GM18502 (cell line): Measurements from ENCODE around the gene SOX30.
"Not testable (repeated sequence)": the region's sequence is repeated elsewhere in the genome, so short reads cannot be mapped to it uniquely, and the experiment has no call there.

Source experiments
- ATAC-seq: cut with Tn5 transposase; IDR thresholded peaks from one replicate; pipeline ENCODE4 v1.9.1; 2021; ENCODE audit warnings: mild to moderate bottlenecking; ENCODE audit not compliant: unreplicated experiment, poor library complexity

The SOX30 gene

DNA sequence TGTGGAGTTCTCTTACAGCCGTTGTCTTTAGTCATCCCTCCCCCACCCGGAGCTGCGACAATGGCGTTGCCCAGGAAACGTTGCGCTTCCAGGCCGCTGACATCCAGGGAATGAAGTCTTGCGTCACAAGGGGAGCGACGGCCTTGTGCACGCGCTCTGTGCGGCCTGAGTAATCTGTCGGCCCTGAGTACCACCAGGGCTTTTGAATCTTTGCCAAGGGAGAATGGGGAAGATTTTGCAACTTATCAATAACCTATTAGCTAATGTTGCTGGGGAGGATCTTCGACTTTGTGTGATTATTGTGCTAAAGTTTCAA is at the start of gene SOX30:
SOX30 (minus strand) TSS at position 62 of the 316 bp plus-strand sequence. CDS start 360 bp downstream, outside the sequence.
- ATAC-seq: no peak

DNA sequence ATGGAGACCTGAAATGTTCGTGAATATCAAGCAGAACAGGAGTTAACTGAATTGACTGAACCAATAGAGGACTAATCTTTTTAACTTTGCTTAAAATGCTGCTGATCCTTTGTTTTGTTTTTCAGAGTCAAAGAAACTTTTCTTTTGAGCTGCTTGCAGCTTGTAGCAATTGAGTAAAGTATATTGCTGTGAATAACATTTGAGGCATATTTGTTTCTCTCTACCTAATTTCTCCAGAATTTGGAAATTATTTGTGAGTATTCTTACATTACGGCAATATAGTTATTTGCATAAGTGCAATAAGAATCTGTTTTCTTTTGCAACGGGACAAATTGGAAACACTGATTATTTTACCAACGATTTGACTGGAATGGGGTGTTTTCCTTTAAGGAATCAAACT is 46.4 kb upstream of the SOX30 start:
- ATAC-seq: not testable (repeated sequence)

DNA sequence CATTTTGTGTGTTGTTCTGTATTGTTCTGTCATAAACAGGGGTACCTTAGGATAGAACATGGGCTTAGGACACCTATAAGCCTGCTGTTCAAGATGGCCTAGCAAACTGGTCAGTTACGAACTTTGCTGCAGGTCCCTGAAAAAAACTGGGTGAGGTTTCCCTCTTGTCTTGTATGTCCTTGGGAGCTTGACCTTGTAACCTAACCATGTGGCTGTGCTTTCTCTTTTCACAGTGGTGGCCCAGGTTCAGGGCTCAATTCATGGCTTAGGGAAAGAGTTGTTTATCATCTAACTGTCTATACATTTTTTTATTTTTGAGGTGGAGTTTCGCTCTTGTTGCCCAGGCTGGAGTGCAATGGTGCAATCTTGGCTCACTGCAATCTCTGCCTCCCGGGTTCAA is 43.9 kb upstream of the SOX30 start:
- not testable (repeated sequence) for ATAC-seq

DNA sequence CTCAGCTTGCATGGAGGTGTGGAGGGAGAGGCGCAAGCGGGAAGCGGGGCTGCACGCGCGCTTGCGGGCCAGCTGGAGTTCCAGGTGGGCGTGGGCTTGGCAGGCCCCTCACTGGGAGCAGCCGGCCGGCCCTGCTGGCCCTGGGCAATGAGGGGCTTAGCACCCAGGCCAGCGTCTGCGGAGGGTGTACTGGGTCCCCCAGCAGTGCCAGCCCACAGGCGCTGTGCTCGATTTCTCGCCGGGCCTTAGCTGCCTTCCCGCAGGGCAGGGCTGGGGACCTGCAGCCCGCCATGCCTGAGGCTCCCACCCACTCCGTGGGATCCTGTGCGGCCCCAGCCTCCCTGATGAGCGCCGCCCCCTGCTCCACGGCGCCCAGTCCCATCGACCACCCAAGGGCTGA is 41.6 kb upstream of the SOX30 start:
- ATAC-seq: not testable (repeated sequence)

DNA sequence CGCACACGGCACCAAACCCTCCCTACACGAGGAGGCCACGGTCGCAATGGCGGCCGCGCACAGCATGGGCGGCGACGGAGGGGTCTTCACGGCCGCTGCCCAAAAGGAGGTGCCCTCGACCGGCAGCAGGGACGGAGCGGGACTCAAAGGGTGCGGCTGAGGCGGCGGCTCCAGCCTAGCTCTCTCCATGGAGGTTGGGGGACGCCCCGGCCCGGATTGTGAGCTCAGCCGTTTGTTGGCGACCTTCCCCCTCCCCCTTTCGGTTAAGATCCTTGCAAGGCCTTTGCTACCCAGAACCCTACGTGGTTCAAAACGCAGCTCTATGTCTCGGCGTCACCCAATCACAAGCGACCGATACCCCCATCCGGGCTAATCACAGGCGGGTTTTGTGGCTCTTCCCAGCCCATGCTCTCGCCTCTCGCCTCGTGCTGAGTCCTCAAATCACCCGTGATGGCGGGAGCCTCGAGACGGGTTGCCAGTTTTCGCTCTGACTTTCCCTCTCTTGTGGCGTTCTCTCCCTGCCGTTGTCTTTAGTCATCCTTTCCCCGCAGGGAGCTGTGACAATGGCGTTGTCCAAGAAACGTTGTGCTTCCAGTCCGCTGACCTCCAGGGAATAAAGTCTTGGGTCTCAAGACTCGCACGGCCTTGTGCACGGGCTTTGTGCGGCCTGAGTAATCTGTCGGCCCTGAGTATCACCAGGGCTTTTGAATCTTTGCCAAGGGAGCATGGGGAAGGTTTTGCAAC is 38.6 kb upstream of the SOX30 start:
- ATAC-seq: no peak

DNA sequence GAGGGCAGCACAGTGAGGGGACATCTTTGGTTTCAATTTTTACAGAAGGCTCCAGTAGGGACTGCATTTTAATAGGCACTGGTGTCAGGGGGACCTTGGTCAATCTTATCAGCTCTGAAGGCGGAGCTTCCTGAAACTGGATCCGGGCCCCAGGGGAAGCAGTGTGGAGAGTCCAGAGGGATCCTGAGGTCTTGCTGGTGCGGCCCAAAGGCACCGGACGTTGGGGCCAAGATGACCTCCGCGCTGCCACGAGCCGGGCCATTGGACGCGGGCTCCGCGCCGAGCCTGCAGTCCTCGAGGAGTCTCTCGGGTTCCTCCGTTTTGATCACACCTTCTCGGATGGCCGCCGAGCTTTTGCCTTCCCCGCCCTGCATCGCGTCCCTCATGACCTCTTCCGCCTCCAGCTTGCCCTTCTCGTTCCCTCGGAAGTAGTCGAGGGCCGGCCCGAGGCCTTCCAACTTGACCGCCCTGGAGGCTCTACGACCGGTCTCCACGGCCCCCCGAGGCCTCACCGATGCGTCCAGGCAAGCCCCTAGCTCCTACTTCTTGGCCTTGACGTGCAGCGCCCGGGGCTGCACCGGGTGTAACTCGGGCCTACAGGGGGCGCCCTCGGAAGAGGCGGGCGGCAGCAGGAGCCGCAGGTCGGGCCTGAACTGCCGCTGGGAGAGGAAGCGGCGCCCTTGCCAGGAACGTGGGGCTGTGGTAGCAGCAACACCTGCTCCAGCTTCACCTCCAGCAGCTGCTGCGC is 37.9 kb upstream of the SOX30 start:
- no peak for ATAC-seq

DNA sequence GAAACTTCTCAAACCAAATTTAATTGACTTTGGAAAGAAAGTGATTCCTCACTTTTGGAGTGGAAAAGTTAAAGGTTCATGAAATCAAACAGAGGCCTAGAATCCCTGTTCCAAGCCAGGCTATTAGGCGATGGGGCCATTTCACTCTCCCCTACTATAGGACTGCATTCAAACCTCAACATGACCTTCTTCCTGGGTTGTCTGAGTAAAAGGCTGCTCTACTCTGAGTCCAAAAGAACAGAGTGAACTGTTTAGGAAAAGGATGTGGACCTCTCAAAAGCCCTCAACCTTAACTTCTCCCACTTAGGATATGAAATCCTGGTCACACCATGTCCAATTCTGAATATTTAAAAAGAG is 34.9 kb upstream of the SOX30 start:
- no peak for ATAC-seq

DNA sequence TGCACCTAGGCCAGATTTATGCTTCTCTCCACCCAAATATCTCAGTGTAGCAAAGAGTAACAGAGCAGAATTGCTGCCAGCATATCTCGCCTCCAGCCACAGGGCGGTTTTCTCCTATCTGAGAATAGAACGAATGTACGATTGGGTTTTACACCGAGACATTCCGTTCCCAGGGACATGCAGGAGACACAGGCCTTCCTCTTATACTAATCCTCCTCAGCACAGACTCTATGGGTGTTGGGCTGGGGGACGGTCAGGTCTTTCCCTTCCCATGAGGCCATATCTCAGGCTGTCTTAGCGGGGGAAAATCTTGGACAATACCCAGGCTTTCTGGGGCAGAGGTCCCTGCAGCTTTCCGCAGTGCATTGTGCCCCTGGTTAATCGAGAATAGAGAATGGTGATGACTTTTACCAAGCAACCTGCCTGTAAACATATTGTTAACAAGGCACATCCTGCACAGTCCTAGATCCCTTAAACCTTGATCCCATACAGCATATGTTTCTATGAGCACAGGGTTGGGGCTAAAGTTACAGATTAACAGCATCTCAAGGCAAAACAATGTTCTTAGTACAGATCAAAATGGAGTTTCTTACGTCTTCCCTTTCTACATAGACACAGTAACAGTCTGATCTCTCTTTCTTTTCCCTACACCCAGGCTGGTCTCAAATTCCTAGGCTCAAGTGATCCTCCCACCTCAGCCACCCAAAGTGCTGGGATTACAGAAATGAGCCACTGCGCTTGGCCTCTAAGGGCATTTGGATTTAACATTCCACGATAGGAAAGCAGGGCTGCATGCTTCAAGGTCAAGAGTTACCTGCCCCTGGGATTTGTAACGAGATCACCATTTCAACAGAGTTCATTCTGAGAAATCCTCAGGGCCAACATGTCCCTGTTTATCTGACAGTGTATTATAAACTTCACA is 34.3 kb upstream of the SOX30 start:
- ATAC-seq: not testable (repeated sequence)

DNA sequence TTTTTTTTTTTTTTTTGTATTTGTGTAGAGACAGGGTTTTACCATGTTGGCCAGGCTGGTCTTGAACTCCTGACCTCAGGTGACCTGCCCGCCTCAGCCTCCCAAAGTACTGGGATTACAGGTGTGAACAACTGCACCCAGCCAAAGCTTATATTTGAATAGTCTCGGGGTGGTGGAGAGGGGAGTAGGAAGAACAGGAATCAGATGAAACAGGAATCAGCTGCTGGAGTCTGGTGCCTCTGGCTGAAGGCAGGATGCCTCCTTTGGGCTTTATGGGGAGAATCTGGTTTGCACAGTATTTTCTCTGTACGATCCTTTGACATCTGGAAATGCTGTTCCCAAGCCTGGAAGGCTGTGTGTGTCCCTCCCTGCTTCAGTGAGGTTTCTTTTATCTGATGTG is 30.0 kb upstream of the SOX30 start:
- ATAC-seq: no peak

DNA sequence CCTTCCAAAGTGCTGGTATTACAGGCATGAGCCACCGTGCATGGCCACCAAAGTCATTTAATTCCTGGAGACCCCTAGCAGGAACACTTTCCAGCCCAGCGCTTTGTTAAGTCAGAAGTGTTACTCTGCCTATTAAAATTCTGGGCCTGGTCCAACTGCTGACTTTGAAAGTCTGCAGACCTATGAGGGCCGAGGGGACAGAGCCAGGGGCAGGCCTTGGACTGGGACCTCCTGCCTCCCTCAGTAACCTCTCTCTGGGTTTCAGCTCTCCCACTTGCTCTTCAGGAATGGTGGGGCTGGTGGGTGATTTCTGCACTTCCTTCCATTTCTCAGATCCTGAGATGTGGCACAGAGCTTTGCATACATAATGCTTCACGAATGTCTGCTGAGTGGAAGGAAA is 28.8 kb upstream of the SOX30 start:
- ATAC-seq: no peak

DNA sequence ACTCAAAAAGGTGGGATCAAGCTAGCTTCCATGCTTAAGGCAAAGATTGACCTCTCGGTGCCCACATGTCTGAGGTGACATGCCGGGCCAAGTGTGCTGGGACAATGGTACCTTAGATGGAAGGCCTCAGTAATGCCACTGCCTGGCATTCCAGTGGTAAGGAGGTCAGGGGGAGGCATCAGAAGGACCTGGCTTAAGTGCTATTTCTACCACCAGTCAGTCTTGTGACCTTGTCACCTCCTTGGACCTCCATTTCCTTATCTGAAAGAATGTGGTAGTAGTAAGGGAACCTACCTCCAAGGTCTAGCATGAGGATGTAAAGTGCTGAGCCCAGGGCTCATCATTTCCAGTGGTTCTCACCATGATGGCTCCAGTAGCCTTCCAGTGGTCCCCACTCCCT is 28.0 kb upstream of the SOX30 start:
- no peak for ATAC-seq

DNA sequence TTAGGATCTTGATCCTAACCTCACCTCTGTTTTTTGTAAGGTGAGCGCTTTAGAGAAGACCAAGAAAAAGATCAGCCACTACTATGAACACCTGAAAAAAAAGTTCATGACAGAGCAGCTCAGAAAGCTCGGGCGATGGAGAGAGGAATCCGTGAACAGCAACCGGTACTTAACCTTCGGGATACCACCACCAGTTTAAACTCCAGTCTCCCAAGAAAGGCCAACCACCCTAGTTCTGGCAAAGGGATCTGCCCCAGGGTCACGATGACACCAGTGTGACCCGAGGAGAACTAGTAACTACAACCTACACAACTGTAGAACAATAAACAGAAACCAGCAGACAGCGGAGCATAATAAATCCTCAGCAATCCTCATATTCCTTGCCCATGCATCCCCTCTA is 27.6 kb upstream of the SOX30 start:
- ATAC-seq: no peak

DNA sequence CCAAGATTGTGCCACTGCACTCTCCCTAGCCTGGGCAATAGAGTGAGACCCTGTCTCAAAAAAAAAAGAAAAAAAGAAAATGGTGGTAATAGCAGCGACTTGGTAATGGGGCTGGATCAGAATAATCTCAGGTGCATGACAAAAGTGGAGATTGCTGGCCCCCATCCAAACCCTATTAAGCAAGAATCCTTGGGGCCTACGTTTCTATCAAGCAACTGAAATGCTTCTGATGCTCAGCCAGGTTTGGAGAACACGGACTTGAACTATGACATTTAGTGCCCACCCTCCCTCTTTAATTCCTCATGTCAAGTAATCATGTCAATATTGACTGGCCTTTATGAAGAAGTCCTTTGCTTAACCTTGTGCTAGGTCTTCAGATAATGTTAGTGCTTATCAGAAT is 25.7 kb upstream of the SOX30 start:
- no peak for ATAC-seq

DNA sequence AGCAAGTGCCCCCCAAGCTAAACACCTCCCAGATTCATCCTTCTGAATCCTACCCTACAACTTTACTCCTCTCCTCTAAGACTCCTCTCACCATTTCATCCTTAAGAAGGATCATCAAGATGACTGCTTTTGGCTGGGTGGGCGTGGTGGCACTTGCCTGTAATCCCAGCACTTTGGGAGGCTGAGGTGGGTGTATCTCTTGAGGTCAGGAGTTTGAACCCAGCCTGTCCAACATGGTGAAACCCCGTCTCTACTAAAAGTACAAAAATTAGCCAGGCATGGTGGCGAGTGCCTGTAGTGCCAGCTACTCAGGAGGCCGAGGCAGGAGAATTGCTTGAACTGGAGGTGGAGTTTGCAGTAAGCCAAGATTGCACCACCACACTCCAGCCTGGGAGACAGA is 22.1 kb upstream of the SOX30 start:
- not testable (repeated sequence) for ATAC-seq

DNA sequence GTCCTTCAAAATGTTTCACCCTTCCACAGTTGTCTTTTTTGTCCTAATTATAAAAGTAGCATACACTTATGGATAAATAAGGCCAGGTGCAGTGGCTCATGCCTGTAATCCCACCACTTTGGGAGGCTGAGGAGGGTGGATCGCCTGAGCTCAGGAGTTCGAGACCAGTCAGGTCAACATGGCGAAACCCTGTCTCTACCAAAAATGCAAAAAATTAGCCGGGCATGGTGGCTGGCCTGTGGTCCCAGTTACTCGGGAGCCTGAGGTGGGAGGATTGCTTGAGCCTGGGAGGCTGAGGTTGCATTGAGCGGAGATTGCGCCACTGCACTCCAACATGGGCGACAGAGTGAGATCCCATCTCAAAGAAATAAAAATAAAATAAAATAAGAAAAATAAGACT is 20.7 kb upstream of the SOX30 start:
- ATAC-seq: no peak

DNA sequence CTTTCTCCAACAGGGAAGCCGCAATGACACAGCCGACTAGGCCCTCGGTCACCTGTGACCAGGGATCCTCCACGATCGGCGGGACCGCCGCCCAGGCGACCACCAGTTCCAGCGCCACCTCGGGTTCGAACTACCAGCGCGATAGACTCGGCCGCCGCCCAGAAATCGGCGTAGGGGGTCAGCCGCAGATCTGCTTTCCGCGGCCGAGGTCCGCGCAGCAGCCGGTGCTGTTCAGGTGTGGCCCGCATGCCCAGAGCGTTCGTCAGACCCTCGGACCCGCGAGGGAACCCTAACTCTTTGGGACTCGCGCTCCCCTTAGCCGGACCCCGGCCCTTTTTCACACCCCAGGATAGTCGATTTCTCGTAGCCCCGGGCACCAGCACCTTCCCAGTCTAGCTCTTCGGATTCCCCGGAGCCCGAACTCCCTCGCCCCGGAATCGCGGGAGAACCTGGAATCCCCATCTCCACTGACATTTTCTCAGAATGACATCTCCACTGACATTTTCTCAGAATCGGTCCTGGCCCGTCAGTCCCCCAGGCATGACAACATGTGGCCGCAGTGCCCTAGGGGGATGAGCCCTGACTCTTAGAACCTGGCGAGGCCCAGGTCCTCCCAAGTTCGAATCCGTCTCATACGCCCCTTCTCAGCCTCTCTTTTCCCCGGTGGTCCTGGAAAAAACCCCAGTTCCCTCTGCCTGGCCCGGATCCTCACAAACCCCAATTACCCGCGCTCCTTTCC is 19.5 kb upstream of the SOX30 start:
- no peak for ATAC-seq

DNA sequence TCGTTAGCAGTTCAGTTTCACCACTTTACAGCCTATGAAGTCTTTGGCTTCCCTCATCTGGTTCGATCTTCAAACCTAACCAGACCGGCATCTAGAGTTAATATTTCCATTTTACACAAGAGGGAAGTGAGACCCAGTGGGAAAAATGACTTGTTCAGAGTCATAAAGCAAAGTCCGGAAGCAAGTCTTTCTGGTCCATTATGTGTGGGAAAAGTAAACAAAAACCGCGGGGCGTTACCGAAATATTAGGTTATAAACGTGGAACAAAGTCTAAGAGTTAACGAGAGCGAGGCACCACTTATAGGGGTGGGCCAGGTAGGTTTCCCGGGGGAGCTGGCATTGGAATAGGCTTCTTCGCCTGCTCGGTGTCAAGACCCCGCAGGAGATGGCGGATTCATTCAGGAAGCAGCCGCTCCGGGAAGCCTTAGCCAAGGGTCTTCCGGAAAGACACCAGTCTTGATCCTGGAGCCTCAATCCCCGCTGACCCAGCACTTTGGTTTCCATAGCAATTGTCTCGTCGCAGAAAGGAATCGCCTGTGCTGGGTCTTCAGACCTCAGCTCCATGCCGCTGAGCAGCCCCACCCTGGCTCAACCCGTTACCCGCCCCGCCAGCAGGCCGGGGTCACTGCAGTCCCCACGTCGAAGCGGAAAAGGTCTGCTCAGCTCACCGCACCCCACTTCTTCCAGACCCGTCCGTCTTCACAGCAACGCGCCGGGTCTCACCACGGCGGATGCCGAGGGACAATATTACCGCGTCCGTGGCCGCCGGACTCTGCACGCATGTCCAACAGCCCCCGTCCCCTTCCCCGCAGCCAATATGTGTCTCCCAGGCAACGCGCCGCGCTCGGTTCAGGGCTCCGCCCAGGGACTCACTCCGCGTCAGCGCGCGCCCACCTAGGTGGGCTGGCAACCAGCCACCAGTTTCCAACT is 18.7 kb upstream of the SOX30 start, which contains the start of gene C5orf52:
C5orf52 (plus strand) TSS at position 872 of the 930 bp plus-strand sequence. CDS start 82 bp downstream, outside the sequence.
- ATAC-seq: peak; percentile 55

DNA sequence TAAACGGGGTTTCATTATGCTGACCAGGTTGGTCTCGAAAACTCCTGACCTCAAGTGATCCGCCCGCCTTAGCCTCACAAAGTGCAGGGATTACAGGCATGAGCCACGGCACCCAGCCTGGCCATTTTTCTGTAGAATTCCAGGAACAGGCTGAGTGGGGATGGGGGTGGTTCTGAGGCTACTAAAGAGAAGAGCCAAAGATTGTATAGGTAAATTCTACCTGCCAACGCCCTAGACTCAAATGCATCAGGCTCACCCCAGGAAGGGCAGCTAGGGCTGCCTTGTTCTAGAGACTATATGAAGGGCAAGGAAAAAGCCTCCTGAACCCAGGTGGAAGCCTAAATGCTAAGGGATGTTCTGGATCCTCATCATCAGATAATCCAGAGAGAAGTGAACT is 17.5 kb upstream of the SOX30 start:
- ATAC-seq: no peak

DNA sequence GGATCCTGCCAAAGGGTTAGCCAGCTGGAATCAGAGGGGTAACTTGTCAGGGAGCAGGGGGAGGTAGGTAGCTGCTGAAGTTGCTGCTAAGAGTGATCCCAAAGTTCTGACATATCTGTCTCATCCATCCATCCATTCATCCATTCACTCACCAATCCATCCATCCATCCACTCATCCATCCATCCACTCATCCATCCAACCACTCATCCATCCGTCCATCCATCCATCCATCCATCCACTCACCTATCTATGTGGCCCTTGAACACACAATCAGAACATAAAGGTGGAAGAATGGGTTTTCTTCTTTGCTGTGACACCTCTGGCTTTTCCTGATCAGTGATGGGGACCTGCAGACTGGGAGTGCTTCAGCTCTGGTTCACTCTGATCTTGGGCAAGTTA is 16.1 kb upstream of the SOX30 start:
- ATAC-seq: no peak
